Chondrocyte (in vitro differentiated cells): ENCODE measurements around the gene NUDT5. TPM values are rescaled to one million over a fixed set of nuclear protein-coding genes. Genes with fewer than 3 reads are reported as not detected.

Experiments
- DNase-seq: peaks from one replicate; pipeline ENCODE4 v3.0.0; 2021; ENCODE audit warnings: mixed read lengths, low spot score
- H3K27ac Mint-ChIP-seq: one replicate; pipeline ENCODE4 v1.8.0; 2021; ENCODE audit warnings: mild to moderate bottlenecking, moderate library complexity, mixed read lengths; ENCODE audit not compliant: unreplicated experiment
- H3K27me3 Mint-ChIP-seq: 2 replicates; pipeline ENCODE4 v1.8.0; 2021; ENCODE audit warnings: low read depth, mixed read lengths
- H3K36me3 Mint-ChIP-seq: 2 replicates; pipeline ENCODE4 v1.8.0; 2021; ENCODE audit warnings: low read depth, mixed read lengths
- H3K4me1 Mint-ChIP-seq: 2 replicates; pipeline ENCODE4 v1.8.0; 2021; ENCODE audit warnings: low read depth, mild to moderate bottlenecking, mixed read lengths
- H3K4me3 Mint-ChIP-seq: one replicate; pipeline ENCODE4 v1.8.0; 2021; ENCODE audit warnings: mild to moderate bottlenecking, moderate library complexity, mixed read lengths; ENCODE audit not compliant: unreplicated experiment
- H3K9me3 Mint-ChIP-seq: 2 replicates; pipeline ENCODE4 v1.8.0; 2021; ENCODE audit warnings: low read depth, mixed read lengths
- total RNA-seq: library from RNA; stranded (reverse); gene quantifications from 3 replicates; pipeline ENCODE4 v1.2.1, GENCODE V29; 2021
- TF ChIP-seq, protein P1 (sequence below): fragments of 200-600 bp; sonication (generic); IDR thresholded peaks from 2 replicates; pipeline ENCODE4 v1.5.0; 2021; ENCODE audit warnings: antibody characterized with exemption, mild to moderate bottlenecking, moderate library complexity

NUDT5 gene
- total RNA-seq, 1 donor from 2014 or later, result 43.9 TPM

DNA sequence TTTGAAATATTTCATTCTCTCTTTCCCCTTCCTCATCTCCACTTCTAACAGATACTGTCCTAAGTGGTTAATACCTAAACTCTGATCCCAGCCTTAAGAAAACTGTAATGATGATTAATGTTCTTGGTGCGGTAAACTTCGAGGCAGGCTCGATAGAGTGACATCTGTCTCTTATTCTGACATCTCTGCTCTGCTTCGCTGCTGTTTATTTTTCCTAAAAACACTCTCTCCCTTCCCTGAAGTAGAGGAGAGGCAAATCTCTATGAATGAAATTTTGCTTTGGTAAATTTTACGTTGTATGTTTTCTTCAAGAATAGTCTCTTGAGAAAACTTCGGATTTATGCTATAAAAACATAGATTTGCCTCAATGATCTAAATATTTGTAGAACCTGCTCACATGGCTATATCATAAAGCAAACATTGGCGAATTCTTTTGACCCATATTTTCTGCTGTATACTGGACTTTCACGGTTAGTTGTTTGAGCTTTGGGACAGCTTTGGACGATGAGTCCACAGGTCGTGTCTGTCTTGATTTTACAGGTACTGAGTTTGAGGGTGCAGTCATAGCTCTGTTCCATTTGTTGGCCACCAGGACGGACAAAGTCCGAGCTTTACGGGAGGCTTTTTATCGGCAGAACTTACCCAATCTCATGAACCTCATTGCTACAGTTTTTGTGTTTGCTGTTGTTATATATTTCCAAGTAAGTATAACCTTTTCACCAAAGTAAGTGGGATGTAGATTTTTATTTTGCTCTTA lies 39.1 kb downstream of the NUDT5 start:
- DNase-seq, result no peak
- Mint-ChIP-seq H3K27me3 (no peaks in the 10 kb centered on the region), H3K36me3 (peaks cover 18% of the 10 kb centered on the region), H3K27ac (no peak overlapping the region), H3K4me3 (no peak overlapping the region), H3K4me1 (peaks cover 2% of the 10 kb centered on the region), H3K9me3 (no peaks in the 10 kb centered on the region)
- TF ChIP-seq, protein P1, sequence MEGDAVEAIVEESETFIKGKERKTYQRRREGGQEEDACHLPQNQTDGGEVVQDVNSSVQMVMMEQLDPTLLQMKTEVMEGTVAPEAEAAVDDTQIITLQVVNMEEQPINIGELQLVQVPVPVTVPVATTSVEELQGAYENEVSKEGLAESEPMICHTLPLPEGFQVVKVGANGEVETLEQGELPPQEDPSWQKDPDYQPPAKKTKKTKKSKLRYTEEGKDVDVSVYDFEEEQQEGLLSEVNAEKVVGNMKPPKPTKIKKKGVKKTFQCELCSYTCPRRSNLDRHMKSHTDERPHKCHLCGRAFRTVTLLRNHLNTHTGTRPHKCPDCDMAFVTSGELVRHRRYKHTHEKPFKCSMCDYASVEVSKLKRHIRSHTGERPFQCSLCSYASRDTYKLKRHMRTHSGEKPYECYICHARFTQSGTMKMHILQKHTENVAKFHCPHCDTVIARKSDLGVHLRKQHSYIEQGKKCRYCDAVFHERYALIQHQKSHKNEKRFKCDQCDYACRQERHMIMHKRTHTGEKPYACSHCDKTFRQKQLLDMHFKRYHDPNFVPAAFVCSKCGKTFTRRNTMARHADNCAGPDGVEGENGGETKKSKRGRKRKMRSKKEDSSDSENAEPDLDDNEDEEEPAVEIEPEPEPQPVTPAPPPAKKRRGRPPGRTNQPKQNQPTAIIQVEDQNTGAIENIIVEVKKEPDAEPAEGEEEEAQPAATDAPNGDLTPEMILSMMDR, result no peak

DNA sequence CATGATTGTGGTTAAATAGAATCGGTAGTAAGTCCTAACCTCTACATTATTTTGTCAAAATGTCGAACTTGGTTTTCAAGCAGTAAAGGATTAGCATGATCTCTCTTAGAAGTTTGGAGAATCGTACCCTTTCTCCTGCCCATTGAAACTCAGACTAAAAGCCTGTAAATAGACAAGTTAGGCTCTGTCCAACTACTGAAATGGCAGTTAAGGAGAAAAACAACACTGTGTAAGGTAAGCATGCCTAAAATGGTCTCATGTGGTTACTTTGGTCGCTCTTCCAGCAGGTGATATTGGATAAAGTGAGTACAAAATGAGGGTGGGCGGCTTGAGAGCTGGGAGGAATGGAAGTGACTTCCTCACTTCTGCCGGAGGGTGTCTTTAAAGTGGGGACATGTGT lies 41.2 kb downstream of the NUDT5 start:
- DNase-seq, result no peak
- Mint-ChIP-seq H3K4me3 (no peak overlapping the region), H3K36me3 (peaks cover 20% of the 10 kb centered on the region), H3K27me3 (no peaks in the 10 kb centered on the region), H3K9me3 (no peaks in the 10 kb centered on the region), H3K4me1 (peaks cover 2% of the 10 kb centered on the region), H3K27ac (no peak overlapping the region)
- TF ChIP-seq, protein P1, result no peak

DNA sequence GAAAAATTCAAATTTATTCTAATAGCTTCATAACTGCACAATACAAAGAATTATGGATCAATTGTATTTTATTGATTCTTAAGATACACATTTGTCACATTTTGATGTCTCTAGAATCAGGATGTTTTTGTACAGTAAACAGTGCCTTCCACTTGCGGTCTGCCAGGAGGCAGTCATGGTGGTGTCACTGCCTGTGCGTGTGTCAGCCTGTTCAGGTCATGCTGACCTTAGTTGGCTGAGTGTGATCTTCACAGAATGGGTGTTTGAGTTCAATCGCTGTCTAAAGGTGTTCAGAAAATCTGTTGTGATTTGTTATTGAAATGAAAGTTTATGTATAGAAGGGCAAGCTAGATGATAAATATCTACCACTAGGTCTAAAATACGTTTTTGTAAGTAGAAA lies 45.5 kb downstream of the NUDT5 start:
- H3K9me3 Mint-ChIP-seq, result no peaks in the 10 kb centered on the region
- peaks cover 16% of the 10 kb centered on the region for H3K36me3 Mint-ChIP-seq
- H3K27ac Mint-ChIP-seq, result no peak overlapping the region
- H3K4me1 Mint-ChIP-seq, result peaks cover 2% of the 10 kb centered on the region
- no peaks in the 10 kb centered on the region for H3K27me3 Mint-ChIP-seq
- H3K4me3 Mint-ChIP-seq, result no peak overlapping the region
- TF ChIP-seq, protein P1, result no peak
- no peak for DNase-seq

DNA sequence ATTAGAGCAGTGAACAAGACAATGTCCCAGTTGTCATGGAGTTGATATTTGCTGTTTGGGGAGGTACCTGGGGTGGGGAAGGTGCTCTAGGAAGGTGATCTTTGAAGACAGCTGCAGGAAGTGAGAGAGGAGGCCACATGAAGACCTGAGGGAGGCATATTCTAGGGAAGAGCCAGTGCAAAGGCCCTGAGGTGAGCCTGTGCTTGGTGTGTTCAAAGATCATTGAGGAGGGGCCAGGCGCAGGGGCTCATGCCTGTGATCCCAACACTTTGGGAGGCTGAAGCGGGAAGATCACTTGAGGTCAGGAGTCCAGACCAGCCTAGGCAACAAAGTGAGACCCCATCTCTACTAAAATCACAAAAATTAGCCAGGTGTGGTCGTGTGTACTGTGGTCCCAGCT lies 51.2 kb downstream of the NUDT5 start:
- TF ChIP-seq, protein P1, result no peak

DNA sequence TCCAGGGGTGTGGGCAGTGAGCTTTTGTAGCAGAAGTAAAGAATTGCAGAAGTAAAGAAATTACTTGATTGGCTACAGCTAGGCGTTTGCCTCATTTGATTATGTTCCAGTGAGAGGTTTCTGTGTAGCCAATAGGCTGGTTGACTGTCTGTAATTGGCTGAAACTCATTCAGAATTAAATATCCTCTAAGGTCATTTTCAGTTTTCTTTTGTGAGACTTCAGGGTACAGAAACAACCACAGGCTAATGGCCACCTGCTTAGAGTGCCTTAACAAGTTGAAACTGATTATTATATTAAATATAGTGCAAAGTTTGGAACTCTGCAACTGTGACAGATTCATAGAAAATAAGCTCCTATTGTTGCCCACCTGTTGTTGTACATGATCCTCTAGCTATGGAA lies 55.7 kb downstream of the NUDT5 start:
- no peak overlapping the region for H3K4me3 Mint-ChIP-seq

More for the DNA sequence above, 51.2 kb downstream of the NUDT5 start:
- H3K4me3 Mint-ChIP-seq, result no peak overlapping the region
- DNase-seq, result no peak
- H3K27ac Mint-ChIP-seq, result no peak overlapping the region
- no peaks in the 10 kb centered on the region for H3K27me3 Mint-ChIP-seq
- H3K36me3 Mint-ChIP-seq, result peaks cover 19% of the 10 kb centered on the region
- no peaks in the 10 kb centered on the region for H3K9me3 Mint-ChIP-seq
- H3K4me1 Mint-ChIP-seq, result no peaks in the 10 kb centered on the region

More for the DNA sequence above, 55.7 kb downstream of the NUDT5 start:
- Mint-ChIP-seq H3K9me3 (no peaks in the 10 kb centered on the region), H3K27ac (no peak overlapping the region), H3K36me3 (peaks cover 28% of the 10 kb centered on the region), H3K27me3 (no peaks in the 10 kb centered on the region), H3K4me1 (peaks cover 2% of the 10 kb centered on the region)
- TF ChIP-seq, protein P1, result no peak
- DNase-seq, result no peak
